Thyroid gland (tissue), 4 donors: Measurements from ENCODE around the gene PYCARD. TPM values are rescaled to one million over a fixed set of nuclear protein-coding genes. Genes with fewer than 3 reads are reported as not detected.

Experiments
- DNase-seq, 2 donors: peaks; one replicate each; pipeline ENCODE4 v3.0.0-alpha.2; 2019
- H3K27ac ChIP-seq, 3 donors: fragments of 200-600 bp; sonication (generic); 1 replicate in 2 of 3; 2 replicates in 1 of 3; pipeline ENCODE4 v1.5.1; 2016 to 2019; ENCODE audit warnings: mild to moderate bottlenecking in 1 of 3, moderate library complexity in 1 of 3
- H3K27me3 ChIP-seq: fragments of 200-600 bp; sonication (generic); one replicate; pipeline ENCODE4 v1.5.1; 2019
- H3K36me3 ChIP-seq, 2 donors: fragments of 200-600 bp; sonication (generic); one replicate each; pipeline ENCODE4 v1.5.1; 2016 to 2019
- H3K4me1 ChIP-seq, 2 donors: fragments of 200-600 bp; sonication (generic); one replicate each; pipeline ENCODE4 v1.5.1; 2017 to 2019
- H3K4me3 ChIP-seq, 3 donors: fragments of 200-600 bp; sonication (generic); replicated peaks in 1 of 3; 1 replicate in 2 of 3; 2 replicates in 1 of 3; pipeline ENCODE4 v1.5.1; 2016; ENCODE audit warnings: mild to moderate bottlenecking in 1 of 3
- H3K9me3 ChIP-seq: fragments of 200-600 bp; sonication (generic); one replicate; pipeline ENCODE4 v1.5.1; 2017
- CTCF ChIP-seq, 6 experiments: fragments of 200-600 bp in 3 of 6; fragments of 450-650 bp in 3 of 6; sonication (generic) in 3 of 6; IDR thresholded peaks; one replicate each; pipeline ENCODE4 v1.5.1; 2016 to 2019; ENCODE audit warnings: antibody characterized with exemption in 6 of 6, mild to moderate bottlenecking in 2 of 6, inconsistent platforms in 1 of 6, moderate library complexity in 1 of 6
- POLR2A ChIP-seq, 2 donors: fragments of 450-650 bp; IDR thresholded peaks; one replicate each; pipeline ENCODE4 v1.6.1; 2017; ENCODE audit warnings: antibody characterized with exemption in 2 of 2, mild to moderate bottlenecking in 2 of 2, moderate library complexity in 1 of 2
- WGBS, 2 donors: methylation state at CpG; one replicate each; pipeline ENCODE4 v1.1.5; 2017; 5-methylcytosine and 5-hydroxymethylcytosine counted together
- intact Hi-C: fragments of 100-400 bp; cut with DNase I; formaldehyde crosslinking; loops from one replicate; pipeline ENCODE4 v1.15.1; 2023
- total RNA-seq, 4 donors: library from RNA; depleted of rRNA; stranded (reverse); fragments of >200 nt; gene quantifications; one replicate each; pipeline ENCODE4 v1.2.3, GENCODE V29; 2016

Gene PYCARD
- total RNA-seq, 4 donors from 2014 or later, result 4.8 to 21.4 (median 12.4) TPM

GRCh38 chr16:31186176-31186575, 16.4 kb downstream of the PYCARD start:
- 78 to 83% methylated on average over 7 of the region's 7 CpGs for WGBS, 2 donors
- Histone ChIP-seq H3K4me3 (no peak overlapping the region), H3K27me3 (no peaks in the 10 kb centered on the region), H3K36me3 (peaks cover 82 to 90% of the 10 kb centered on the region in 2 donors), H3K9me3 (no peaks in the 10 kb centered on the region), H3K27ac (no peak overlapping the region), H3K4me1 (peaks cover 17 to 24% of the 10 kb centered on the region in 2 donors)
- TF ChIP-seq POLR2A (IDR thresholded peaks at IDR 0.05) (no peak), CTCF (IDR thresholded peaks at IDR 0.05) (no peak)
- no peak for DNase-seq
- intact Hi-C loops, result loop anchor here (10.0 kb wide), 1 partner anchor 279 kb away; no protein-coding TSS in a partner anchor

GRCh38 chr16:31185339-31185738, 17.2 kb downstream of the PYCARD start:
- WGBS, 2 donors, result 77 to 82% methylated on average over 5 of the region's 5 CpGs
- intact Hi-C loops, result loop anchor here (10.0 kb wide), 1 partner anchor 279 kb away; no protein-coding TSS in a partner anchor
- TF ChIP-seq POLR2A (IDR thresholded peaks at IDR 0.05), result no peak
- TF ChIP-seq CTCF (IDR thresholded peaks at IDR 0.05), result no peak
- Histone ChIP-seq H3K4me3 (no peak overlapping the region), H3K36me3 (peaks cover 74 to 81% of the 10 kb centered on the region in 2 donors), H3K27ac (no peak overlapping the region), H3K9me3 (no peaks in the 10 kb centered on the region), H3K4me1 (peaks cover 20 to 25% of the 10 kb centered on the region in 2 donors), H3K27me3 (no peaks in the 10 kb centered on the region)
- DNase-seq, result no peak

- Histone ChIP-seq H3K4me1 (peaks cover 20 to 25% of the 10 kb centered on the region in 2 donors), H3K4me3 (no peak overlapping the region), H3K9me3 (no peaks in the 10 kb centered on the region), H3K27me3 (no peaks in the 10 kb centered on the region), H3K36me3 (peaks cover 69 to 77% of the 10 kb centered on the region in 2 donors), H3K27ac (no peak overlapping the region)
- no peak for TF ChIP-seq POLR2A (IDR thresholded peaks at IDR 0.05)
- TF ChIP-seq CTCF (IDR thresholded peaks at IDR 0.05), result no peak
- intact Hi-C loops, result loop anchor here (10.0 kb wide), 1 partner anchor 280 kb away; no protein-coding TSS in a partner anchor
- DNase-seq, result no peak
- 94 to 95% methylated on average over 14 of the region's 14 CpGs for WGBS, 2 donors
Observed at GRCh38 chr16:31184888-31185287, 17.7 kb downstream of the PYCARD start.

GRCh38 chr16:31183432-31184428, 18.8 kb downstream of the PYCARD start:
- intact Hi-C loops, result loop anchor here (10.0 kb wide), 1 partner anchor 281 kb away; no protein-coding TSS in a partner anchor
- peaks cover 25 to 26% of the 10 kb centered on the region in 2 donors for H3K4me1 ChIP-seq
- no peak for DNase-seq
- TF ChIP-seq CTCF (IDR thresholded peaks at IDR 0.05) (no peak), POLR2A (IDR thresholded peaks at IDR 0.05) (no peak)
- no peak overlapping the region for H3K4me3 ChIP-seq
- WGBS, 2 donors, result 79 to 80% methylated on average over 10 of the region's 10 CpGs
- H3K27me3 ChIP-seq, result no peaks in the 10 kb centered on the region
- H3K27ac ChIP-seq, result no peak overlapping the region
- peaks cover 58 to 65% of the 10 kb centered on the region in 2 donors for H3K36me3 ChIP-seq
- H3K9me3 ChIP-seq, result no peaks in the 10 kb centered on the region
